T47D (cell line): ENCODE measurements around the gene CTH.
A peak's percentile ranks its signal among the peaks of the same experiment; 100 is the strongest.

Experiments
- DNase-seq, 2 experiments: peaks; one replicate each; pipeline versions ENCODE4 v3.0.0 to v3.0.0-alpha.2; 2011 to 2012; ENCODE audit warnings: low read depth in 1 of 2, low spot score in 1 of 2
- JUND ChIP-seq: IDR thresholded peaks from 2 replicates; pipeline ENCODE4 v1.6.1; 2012; ENCODE audit warnings: low read depth
- in situ Hi-C: cut with HindIII; loops from 2 replicates; pipeline ENCODE4 v1.10.0; 2016; ENCODE audit warnings: low sequenced_read_pairs, low pct_unique_long_range_greater_than_20kb

Gene CTH

GRCh38 chr1:70420320-70420719, 9.3 kb downstream of the CTH start:
- DNase-seq, result no peak

GRCh38 chr1:70426154-70427131, 15.4 kb downstream of the CTH start:
- DNase-seq, result no peak
- in situ Hi-C loops, result no loop called here
- no peak for TF ChIP-seq JUND

More at GRCh38 chr1:70420320-70420719, 9.3 kb downstream of the CTH start:
- in situ Hi-C loops, result no loop called here
- no peak for TF ChIP-seq JUND

GRCh38 chr1:70427976-70428375, 16.9 kb downstream of the CTH start:
- no peak for TF ChIP-seq JUND
- in situ Hi-C loops, result no loop called here
- DNase-seq, result no peak

- no peak for TF ChIP-seq JUND
- in situ Hi-C loops, result no loop called here
- DNase-seq, result no peak
Observed at GRCh38 chr1:70429219-70429618, 18.2 kb downstream of the CTH start.

- no peak for TF ChIP-seq JUND
- in situ Hi-C loops, result no loop called here
- DNase-seq, result no peak
Observed at GRCh38 chr1:70429757-70430156, 18.7 kb downstream of the CTH start.

- in situ Hi-C loops, result no loop called here
Observed at GRCh38 chr1:70431317-70431716, 20.2 kb downstream of the CTH start.

GRCh38 chr1:70431874-70432273, 20.8 kb downstream of the CTH start:
- no peak for TF ChIP-seq JUND
- in situ Hi-C loops, result no loop called here
- DNase-seq, result no peak

More at GRCh38 chr1:70431317-70431716, 20.2 kb downstream of the CTH start:
- no peak for TF ChIP-seq JUND
- DNase-seq, result no peak

GRCh38 chr1:70434253-70434859, 23.3 kb downstream of the CTH start:
- DNase-seq, result no peak
- TF ChIP-seq JUND, result no peak
- in situ Hi-C loops, result no loop called here

- in situ Hi-C loops, result no loop called here
- DNase-seq, result peak in 1 of 2 experiments; percentile 36
- no peak for TF ChIP-seq JUND
Observed at GRCh38 chr1:70436622-70437251, 25.7 kb downstream of the CTH start.

- TF ChIP-seq JUND, result no peak
- in situ Hi-C loops, result no loop called here
- no peak for DNase-seq
Observed at GRCh38 chr1:70438529-70438928, 27.5 kb downstream of the CTH start.

- no peak for DNase-seq
- in situ Hi-C loops, result no loop called here
- TF ChIP-seq JUND, result no peak
Observed at GRCh38 chr1:70440642-70441391, 29.7 kb downstream of the CTH start.

- no peak for TF ChIP-seq JUND
- no peak for DNase-seq
- in situ Hi-C loops, result no loop called here
Observed at GRCh38 chr1:70441392-70442035, 30.4 kb downstream of the CTH start.
